ENCODE results near the gene ZNF281. TPM values are rescaled to one million over a fixed set of nuclear protein-coding genes. Genes with fewer than 3 reads are reported as not detected.

The ZNF281 gene
- total and polyA plus RNA-seq, 9 of the 15 experiments (the other 6 are each of a cell fraction or from before 2014, with no cell fraction given): 9.6 to 24.9 (median 16.5) TPM

GRCh38 chr1:200409761-200410565 lies at the start of gene ZNF281 (continued):
- TF ChIP-seq SAP30 (IDR thresholded peaks at IDR 0.05; ENCODE audit: borderline replicate concordance, insufficient read depth, low read depth, low read length, poor library complexity, severe bottlenecking) (no peak), ZNF407 (IDR thresholded peaks at IDR 0.05; ENCODE audit: low read depth) (no peak), ZNF23 (CRISPR knock-in tag; IDR thresholded peaks at IDR 0.05) (no peak), DPF2 (IDR thresholded peaks at IDR 0.05) (peak; percentile 49), KLF13 (tag; IDR thresholded peaks at IDR 0.05; ENCODE audit: borderline replicate concordance, low read depth) (no peak), BRD4 (IDR thresholded peaks at IDR 0.05) (0 out of 2 replicates have a peak, but pooled peaks have one; percentile 46), E2F5 (CRISPR knock-in tag; IDR thresholded peaks at IDR 0.05) (no peak), BCLAF1 (IDR thresholded peaks at IDR 0.05; ENCODE audit: borderline replicate concordance in 1 of 2, control insufficient read depth in 1 of 2, low read depth in 2 of 2, low read length in 1 of 2) (no peak), NBN (IDR thresholded peaks at IDR 0.05; ENCODE audit: low read depth) (peak; percentile 72; the same call in 1 of the 2 replicates), POU5F1 (IDR thresholded peaks at IDR 0.05; ENCODE audit: borderline replicate concordance, low read depth, low read length, partially characterized antibody) (no peak), DDX20 (tag; IDR thresholded peaks at IDR 0.05; ENCODE audit: low read depth) (no peak)

All from K562 (cell line).